HCT116 (cell line): ENCODE data around the gene PADI3.

Experiments
- EZH2 ChIP-seq: fragments of 200-600 bp; sonication (generic); IDR thresholded peaks from 2 replicates; pipeline ENCODE4 v1.6.1; 2017; ENCODE audit warnings: antibody characterized with exemption, mixed run types
- POLR2A ChIP-seq: IDR thresholded peaks from 2 replicates; pipeline ENCODE4 v1.7.0; 2011; ENCODE audit warnings: borderline replicate concordance; ENCODE audit not compliant: insufficient read depth, insufficient read length; ENCODE audit errors: extremely low read depth
- SP1 ChIP-seq: IDR thresholded peaks from 2 replicates; pipeline ENCODE4 v1.6.1; 2012; ENCODE audit warnings: low read depth
- ZNF274 ChIP-seq: fragments of 200-500 bp; sonication (Bioruptor generic); IDR thresholded peaks from 2 replicates; pipeline ENCODE4 v1.6.1; 2014; ENCODE audit warnings: mild to moderate bottlenecking, low read depth, low read length, inconsistent platforms
- TF ChIP-seq, protein P1 (sequence below), 3 experiments: fragments of 200-600 bp in 1 of 3; sonication (generic) in 1 of 3; IDR thresholded peaks in 2 of 3; conservative IDR thresholded peaks in 1 of 3; 2 replicates each; pipeline ENCODE4 v1.5.1; 2012 to 2017; ENCODE audit warnings: low read depth in 2 of 3, low read length in 2 of 3, antibody characterized with exemption in 1 of 3, borderline replicate concordance in 1 of 3, control low read depth in 1 of 3, mild to moderate bottlenecking in 1 of 3, mixed read lengths in 1 of 3, mixed run types in 1 of 3, moderate library complexity in 1 of 3; ENCODE audit not compliant: insufficient read depth in 1 of 3

DNA sequence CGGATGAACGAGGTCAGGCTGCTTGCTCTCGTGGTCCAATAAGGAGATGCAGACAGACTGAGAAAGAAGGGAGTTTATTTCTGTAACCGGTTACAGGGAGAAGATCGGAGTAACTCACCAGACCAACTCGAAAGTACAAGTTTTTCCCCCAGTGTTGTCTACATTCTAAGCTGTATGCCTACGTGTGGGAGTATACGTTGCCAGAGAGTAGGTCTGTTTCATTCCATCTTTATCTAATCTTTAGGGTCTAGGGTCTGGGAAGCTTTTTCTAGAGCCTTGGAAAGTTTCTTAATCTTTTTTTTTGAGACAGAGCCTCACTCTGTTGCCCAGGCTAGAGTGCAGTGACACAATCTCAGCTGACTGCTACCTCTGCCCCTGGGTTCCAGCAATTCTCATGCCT is 48.7 kb upstream of the PADI3 start:
- TF ChIP-seq EZH2 (no peak), SP1 (no peak), POLR2A (no peak), ZNF274 (no peak)
- TF ChIP-seq, protein P1, sequence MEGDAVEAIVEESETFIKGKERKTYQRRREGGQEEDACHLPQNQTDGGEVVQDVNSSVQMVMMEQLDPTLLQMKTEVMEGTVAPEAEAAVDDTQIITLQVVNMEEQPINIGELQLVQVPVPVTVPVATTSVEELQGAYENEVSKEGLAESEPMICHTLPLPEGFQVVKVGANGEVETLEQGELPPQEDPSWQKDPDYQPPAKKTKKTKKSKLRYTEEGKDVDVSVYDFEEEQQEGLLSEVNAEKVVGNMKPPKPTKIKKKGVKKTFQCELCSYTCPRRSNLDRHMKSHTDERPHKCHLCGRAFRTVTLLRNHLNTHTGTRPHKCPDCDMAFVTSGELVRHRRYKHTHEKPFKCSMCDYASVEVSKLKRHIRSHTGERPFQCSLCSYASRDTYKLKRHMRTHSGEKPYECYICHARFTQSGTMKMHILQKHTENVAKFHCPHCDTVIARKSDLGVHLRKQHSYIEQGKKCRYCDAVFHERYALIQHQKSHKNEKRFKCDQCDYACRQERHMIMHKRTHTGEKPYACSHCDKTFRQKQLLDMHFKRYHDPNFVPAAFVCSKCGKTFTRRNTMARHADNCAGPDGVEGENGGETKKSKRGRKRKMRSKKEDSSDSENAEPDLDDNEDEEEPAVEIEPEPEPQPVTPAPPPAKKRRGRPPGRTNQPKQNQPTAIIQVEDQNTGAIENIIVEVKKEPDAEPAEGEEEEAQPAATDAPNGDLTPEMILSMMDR (IDR thresholded peaks at IDR 0.05 in 2 of 3, conservative IDR thresholded peaks at IDR 0.05 in 1 of 3; ENCODE audit: borderline replicate concordance in 1 of 3, insufficient read depth in 1 of 3, low read depth in 2 of 3, low read length in 2 of 3), result no peak
